OCI-LY3 (cell line): ENCODE data around the gene ZBTB16.

Source experiments
- CTCF ChIP-seq: fragments of 200-600, 300-600 bp; sonication (generic); IDR thresholded peaks from 2 replicates; pipeline ENCODE4 v1.5.1; 2014; ENCODE audit warnings: antibody characterized with exemption, low read length, low read depth
- EZH2phosphoT487 ChIP-seq: fragments of 200-600 bp; shearing (Covaris generic); IDR thresholded peaks from 2 replicates; pipeline ENCODE4 v1.6.1; 2018; ENCODE audit warnings: antibody characterized with exemption, mixed run types, low read depth

DNA sequence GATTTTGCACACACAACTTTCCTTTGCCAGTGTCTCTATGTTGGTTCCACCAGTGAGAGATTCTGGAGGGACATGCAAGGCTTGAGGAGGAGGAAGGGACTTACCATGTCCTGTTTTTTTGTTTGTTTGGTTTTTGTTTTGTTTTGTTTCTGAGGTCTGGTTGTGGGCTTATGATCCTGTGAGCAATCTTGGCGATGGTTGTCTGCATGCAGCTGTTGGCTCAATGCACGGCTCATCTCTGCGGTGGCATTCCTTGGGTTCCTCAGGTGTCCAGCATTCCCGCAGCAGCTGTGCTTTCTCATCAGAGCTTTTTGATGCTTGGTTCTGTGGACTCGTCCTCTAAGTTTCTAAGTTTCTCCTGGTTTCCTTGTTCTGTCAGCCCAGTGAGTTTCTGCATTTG is 231.9 kb downstream of the ZBTB16 start:
- TF ChIP-seq EZH2phosphoT487: no peak
- no peak for TF ChIP-seq CTCF
